Measurements from ENCODE around the gene EIF3D. TPM values are rescaled to one million over a fixed set of nuclear protein-coding genes. Genes with fewer than 3 reads are reported as not detected.

Gene EIF3D
- total and polyA plus RNA-seq, 2 of the 13 experiments (the other 11 are each of a cell fraction or from before 2014, with no cell fraction given), result 118 to 274 TPM

DNA sequence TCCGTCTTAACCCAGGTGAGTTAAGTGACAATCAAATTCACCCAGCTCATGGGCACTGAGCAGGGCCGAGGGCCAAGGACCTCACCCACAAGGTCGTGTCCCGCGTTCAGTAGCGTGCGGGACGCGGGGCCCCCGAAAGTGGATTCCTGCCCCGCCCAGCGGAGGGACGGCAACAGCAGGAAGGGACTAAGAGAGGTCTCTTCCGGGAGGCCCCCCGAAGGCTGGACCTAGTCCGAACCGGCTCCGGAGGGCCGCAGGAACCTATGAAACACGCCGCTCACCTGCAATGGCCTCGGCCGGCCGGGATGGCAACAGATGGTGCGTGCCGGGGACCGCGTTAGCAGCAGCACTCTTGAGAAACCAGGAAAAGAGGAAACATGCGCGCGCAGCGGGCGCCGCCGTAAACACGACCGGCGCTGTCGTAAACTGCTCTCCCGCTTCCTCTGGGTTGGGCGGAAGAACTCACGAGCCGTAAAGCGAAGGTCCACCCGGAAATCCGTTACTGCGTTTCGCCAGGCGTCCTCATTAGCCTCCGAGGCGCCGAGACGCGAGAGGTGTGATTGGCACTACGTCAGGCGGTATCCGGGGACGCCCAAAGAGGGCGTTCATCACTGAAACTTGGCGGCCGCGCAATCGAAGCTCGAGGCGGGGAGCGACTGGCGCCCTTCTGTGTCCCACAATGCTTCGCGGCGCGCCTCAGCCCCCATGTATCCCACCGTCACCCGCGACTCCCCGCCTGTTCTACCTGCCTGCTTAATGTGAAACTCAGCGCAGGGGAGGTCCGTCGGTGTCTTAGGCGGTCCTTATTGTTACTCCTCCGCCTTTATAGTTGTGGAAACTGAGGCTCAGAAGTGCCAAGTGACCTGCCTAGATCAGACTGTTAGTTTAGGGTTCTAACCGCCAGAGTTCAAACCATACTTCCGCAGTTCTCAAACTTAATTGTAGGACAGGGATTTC is at the start of gene EIF3D (continued):
- TF ChIP-seq, protein P1, sequence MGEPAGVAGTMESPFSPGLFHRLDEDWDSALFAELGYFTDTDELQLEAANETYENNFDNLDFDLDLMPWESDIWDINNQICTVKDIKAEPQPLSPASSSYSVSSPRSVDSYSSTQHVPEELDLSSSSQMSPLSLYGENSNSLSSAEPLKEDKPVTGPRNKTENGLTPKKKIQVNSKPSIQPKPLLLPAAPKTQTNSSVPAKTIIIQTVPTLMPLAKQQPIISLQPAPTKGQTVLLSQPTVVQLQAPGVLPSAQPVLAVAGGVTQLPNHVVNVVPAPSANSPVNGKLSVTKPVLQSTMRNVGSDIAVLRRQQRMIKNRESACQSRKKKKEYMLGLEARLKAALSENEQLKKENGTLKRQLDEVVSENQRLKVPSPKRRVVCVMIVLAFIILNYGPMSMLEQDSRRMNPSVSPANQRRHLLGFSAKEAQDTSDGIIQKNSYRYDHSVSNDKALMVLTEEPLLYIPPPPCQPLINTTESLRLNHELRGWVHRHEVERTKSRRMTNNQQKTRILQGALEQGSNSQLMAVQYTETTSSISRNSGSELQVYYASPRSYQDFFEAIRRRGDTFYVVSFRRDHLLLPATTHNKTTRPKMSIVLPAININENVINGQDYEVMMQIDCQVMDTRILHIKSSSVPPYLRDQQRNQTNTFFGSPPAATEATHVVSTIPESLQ (CRISPR knock-in tag; conservative IDR thresholded peaks at IDR 0.05), result no peak
- TF ChIP-seq ZNF563 (CRISPR knock-in tag; IDR thresholded peaks at IDR 0.05) (no peak; the same call in 1 of the 2 replicates), ZNF883 (CRISPR knock-in tag; IDR thresholded peaks at IDR 0.05; ENCODE audit: not compliant biosample characterization) (peak; percentile 83), PHF21A (CRISPR knock-in tag; IDR thresholded peaks at IDR 0.05) (peak; percentile 96), SMARCC2 (IDR thresholded peaks at IDR 0.05) (no peak)

- in situ Hi-C loops (cut with HindIII; ENCODE audit: extremely low pct_ligation_motif_present, low pct_unique_long_range_greater_than_20kb), result no loop called here
- no TSS peak for BruUV-seq (replicated peaks)
- Histone ChIP-seq H2AFZ (ENCODE audit: low read length) (no peak overlapping the region), H3K4me1 (ENCODE audit: insufficient read depth, low read length) (no peaks in the 10 kb centered on the region), H3K27ac (ENCODE audit: extremely low read length, insufficient read depth, low read length) (no peak overlapping the region), H3K9ac (ENCODE audit: insufficient read depth, low read depth, low read length) (no peak overlapping the region), H3K36me3 (replicated peaks in 1 of 2; ENCODE audit: control insufficient read depth in 1 of 2, insufficient read depth in 2 of 2, low read length in 2 of 2) (no peaks in the 10 kb centered on the region), H4K20me1 (ENCODE audit: insufficient read depth, low read length) (no peaks in the 10 kb centered on the region), H3K4me2 (ENCODE audit: low read depth, low read length) (no peak overlapping the region), H3K79me2 (ENCODE audit: insufficient read depth, low read length) (no peaks in the 10 kb centered on the region), H3K4me3 (replicated peaks in 1 of 3; ENCODE audit: insufficient read depth in 1 of 3, low read depth in 2 of 3, low read length in 3 of 3) (no peak overlapping the region), H3K27me3 (ENCODE audit: control insufficient read depth in 1 of 2, insufficient read depth in 2 of 2, low read length in 2 of 2) (peaks cover 11 to 47% of the 10 kb centered on the region in 2 experiments), H3K9me3 (ENCODE audit: low read length) (no peaks in the 10 kb centered on the region)
- ChIA-PET CTCF (ENCODE audit: low intra/inter-chr PET ratio, low total read pairs) (no interaction called here), POLR2A (no interaction called here)
- FAIRE-seq (no peak), ATAC-seq (no peak), DNase-seq (ENCODE audit: low spot score) (no peak)
- TF ChIP-seq, protein P2, sequence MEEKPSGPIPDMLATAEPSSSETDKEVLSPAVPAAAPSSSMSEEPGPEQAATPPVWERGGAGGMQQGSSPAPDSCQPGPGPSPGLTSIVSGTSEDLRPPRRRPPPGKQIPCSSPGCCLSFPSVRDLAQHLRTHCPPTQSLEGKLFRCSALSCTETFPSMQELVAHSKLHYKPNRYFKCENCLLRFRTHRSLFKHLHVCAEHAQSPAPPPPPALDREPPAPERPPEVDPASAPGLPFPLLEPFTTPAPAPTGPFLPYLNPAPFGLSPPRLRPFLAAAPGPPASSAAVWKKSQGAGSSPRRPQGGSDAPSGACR (CRISPR knock-in tag; IDR thresholded peaks at IDR 0.05), result no peak
- TF ChIP-seq ESRRA (CRISPR knock-in tag; IDR thresholded peaks at IDR 0.05; ENCODE audit: low read depth) (no peak), ZNF614 (CRISPR knock-in tag; IDR thresholded peaks at IDR 0.05; ENCODE audit: borderline replicate concordance) (no peak)
- intact Hi-C loops (cut with micrococcal nuclease; ENCODE audit: unreplicated experiment), result no loop called here
- 16% methylated on average over 5 of the region's 7 CpGs for WGBS (ENCODE audit: low lambda C conversion rate)
Measured at GRCh38 chr22:36578619-36579018, 49.7 kb upstream of the EIF3D start.
